Adrenal gland (tissue), 12 donors: ENCODE measurements around the gene KCNA4. TPM values are rescaled to one million over a fixed set of nuclear protein-coding genes. Genes with fewer than 3 reads are reported as not detected.

Source experiments
- DNase-seq, 7 donors: peaks; one replicate each; pipeline ENCODE4 v3.0.0-alpha.2; 2019 to 2020
- H3K27ac ChIP-seq, 5 donors: fragments of 200-600 bp; sonication (generic) in 4 of 5; 1 replicate in 3 of 5; 2 replicates in 2 of 5; pipeline versions ENCODE4 v1.5.1 to v1.8.0; 2016 to 2020; ENCODE audit warnings: mild to moderate bottlenecking in 1 of 5
- H3K27me3 ChIP-seq: fragments of 200-600 bp; 2 replicates; pipeline ENCODE4 v1.8.0; 2021
- H3K36me3 ChIP-seq, 2 donors: fragments of 200-600 bp; replicated peaks in 1 of 2; 1 replicate in 1 of 2; 2 replicates in 1 of 2; pipeline versions ENCODE4 v1.5.1 to v1.8.0; 2018 to 2022
- H3K4me1 ChIP-seq, 2 donors: fragments of 200-600 bp; replicated peaks in 1 of 2; 1 replicate in 1 of 2; 2 replicates in 1 of 2; pipeline versions ENCODE4 v1.5.1 to v1.8.0; 2018 to 2021
- H3K4me3 ChIP-seq, 4 donors: fragments of 200-600 bp; sonication (generic) in 3 of 4; one replicate each; pipeline ENCODE4 v1.5.1; 2016 to 2018
- H3K9me3 ChIP-seq, 3 donors: fragments of 200-600 bp; sonication (generic) in 1 of 3; replicated peaks in 1 of 3; 1 replicate in 2 of 3; 2 replicates in 1 of 3; pipeline versions ENCODE4 v1.5.1 to v1.8.0; 2016 to 2021
- POLR2A ChIP-seq, 2 donors: fragments of 450-650 bp; IDR thresholded peaks; one replicate each; pipeline ENCODE4 v1.6.1; 2017; ENCODE audit warnings: antibody characterized with exemption in 2 of 2, mild to moderate bottlenecking in 2 of 2, moderate library complexity in 1 of 2
- WGBS, 4 donors: extraction: QIAGEN DNeasy Blood & Tissue Kit in 2 of 4; methylation state at CpG; one replicate each; pipeline versions ENCODE4 v1.1.5 to v1.1.7; 2013 to 2017; 5-methylcytosine and 5-hydroxymethylcytosine counted together
- intact Hi-C, 2 donors: fragments of 100-400 bp; cut with DNase I; formaldehyde crosslinking; loops; one replicate each; pipeline versions ENCODE4 v1.14.1 to v1.15.0; 2022 to 2023
- polyA plus RNA-seq, 3 donors: library from polyadenylated mRNA; stranded (reverse); fragments of 200-250 nt in 2 of 3; fragments of 350-450 nt in 1 of 3; fragmentation: Illumina TruSeq in 1 of 3; extraction: RNeasy Lipid Tissue Mini Kit (QIAGEN cat#74804) in 1 of 3; gene quantifications; one replicate each; pipeline ENCODE4 v1.2.3, GENCODE V29; 2013 to 2014
- total RNA-seq, 9 donors: library from RNA; depleted of rRNA in 4 of 9; stranded (reverse); fragments of >200 nt in 4 of 9; fragments of 120-200 nt in 1 of 9; fragmentation: NEBNext Ultra II Directional in 1 of 9; extraction: Animal tissue kit (Norgen Biotek cat#: 25700) in 1 of 9; gene quantifications; one replicate each; pipeline versions ENCODE4 v1.1.0 to v1.2.4, GENCODE V29; 2013 to 2023
- TF ChIP-seq, protein P1 (sequence below), 6 experiments: fragments of 450-650 bp in 4 of 6; fragments of 200-600 bp in 2 of 6; sonication (generic) in 1 of 6; IDR thresholded peaks; 1 replicate in 5 of 6; 2 replicates in 1 of 6; pipeline versions ENCODE4 v1.5.1 to v1.8.0; 2016 to 2021; ENCODE audit warnings: antibody characterized with exemption in 6 of 6, mild to moderate bottlenecking in 2 of 6, moderate library complexity in 1 of 6
- donor health status: healthy with polysubstance abuse.
- donor health status: Bipolar disorder and iron deficiency.
- donor health status: DM: yes; HTN: yes; CAD: no.
- donor health status: DM: no; HTN: no; CAD: no.
- donor health status: DM: no; HTN: no; CAD: no.
- donor health status: DM: yes; HTN: yes; CAD: no.

KCNA4 gene
- total and polyA plus RNA-seq, 12 donors, result 2.8 to 45.7 (median 17.1) TPM

DNA sequence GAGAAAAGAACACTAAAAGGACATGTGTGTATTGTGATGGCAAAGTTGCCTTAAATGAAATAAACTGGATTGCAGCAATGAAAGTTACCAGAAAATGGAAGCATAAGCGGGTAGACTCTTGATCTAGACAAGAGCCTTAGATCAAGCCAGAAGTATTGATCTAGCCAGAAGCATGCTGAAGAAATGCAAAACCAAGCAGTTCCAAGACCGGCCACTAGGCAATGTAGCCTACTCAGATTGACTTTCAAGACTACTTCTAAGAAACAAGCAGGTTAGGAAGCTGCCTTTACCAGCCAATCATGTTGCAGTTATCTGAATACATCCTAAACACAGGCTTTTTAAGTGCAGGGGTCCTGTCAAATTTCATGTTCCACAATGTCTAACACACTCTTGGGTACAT is 54.6 kb downstream of the KCNA4 start:
- WGBS, 4 donors, result 81 to 92% (median 86%) methylated on average over 2 of the region's 2 CpGs
- no peak for DNase-seq
- Histone ChIP-seq H3K4me1 (no peaks in the 10 kb centered on the region), H3K9me3 (no peaks in the 10 kb centered on the region), H3K36me3 (no peaks in the 10 kb centered on the region), H3K4me3 (no peak overlapping the region), H3K27ac (no peak overlapping the region), H3K27me3 (no peaks in the 10 kb centered on the region)
- intact Hi-C loops, result no loop called here
- TF ChIP-seq, protein P1, sequence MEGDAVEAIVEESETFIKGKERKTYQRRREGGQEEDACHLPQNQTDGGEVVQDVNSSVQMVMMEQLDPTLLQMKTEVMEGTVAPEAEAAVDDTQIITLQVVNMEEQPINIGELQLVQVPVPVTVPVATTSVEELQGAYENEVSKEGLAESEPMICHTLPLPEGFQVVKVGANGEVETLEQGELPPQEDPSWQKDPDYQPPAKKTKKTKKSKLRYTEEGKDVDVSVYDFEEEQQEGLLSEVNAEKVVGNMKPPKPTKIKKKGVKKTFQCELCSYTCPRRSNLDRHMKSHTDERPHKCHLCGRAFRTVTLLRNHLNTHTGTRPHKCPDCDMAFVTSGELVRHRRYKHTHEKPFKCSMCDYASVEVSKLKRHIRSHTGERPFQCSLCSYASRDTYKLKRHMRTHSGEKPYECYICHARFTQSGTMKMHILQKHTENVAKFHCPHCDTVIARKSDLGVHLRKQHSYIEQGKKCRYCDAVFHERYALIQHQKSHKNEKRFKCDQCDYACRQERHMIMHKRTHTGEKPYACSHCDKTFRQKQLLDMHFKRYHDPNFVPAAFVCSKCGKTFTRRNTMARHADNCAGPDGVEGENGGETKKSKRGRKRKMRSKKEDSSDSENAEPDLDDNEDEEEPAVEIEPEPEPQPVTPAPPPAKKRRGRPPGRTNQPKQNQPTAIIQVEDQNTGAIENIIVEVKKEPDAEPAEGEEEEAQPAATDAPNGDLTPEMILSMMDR (IDR thresholded peaks at IDR 0.05), result peak in 2 of 6 experiments; percentile 13 to 25
- TF ChIP-seq POLR2A (IDR thresholded peaks at IDR 0.05), result no peak

Other genes with a start within 250 kb of the KCNA4 start
- gene FSHB, start 214.0 kb upstream of the KCNA4 start, total RNA-seq, result not detected
- not detected for gene FSHB, start 214.0 kb upstream of the KCNA4 start, polyA plus RNA-seq